Fibroblast of lung (primary cell): ENCODE results near the gene KIF11. TPM values are rescaled to one million over a fixed set of nuclear protein-coding genes. Genes with fewer than 3 reads are reported as not detected.

ENCODE experiments used
- DNase-seq, 2 donors: peaks; one replicate each; pipeline versions ENCODE4 v3.0.0 to v3.0.0-alpha.2; 2010; ENCODE audit warnings: low read depth in 2 of 2
- H2AFZ ChIP-seq: 2 replicates; pipeline ENCODE4 v1.5.1; 2012; ENCODE audit warnings: low read length, control low read depth, inconsistent platforms
- H3K27ac ChIP-seq: 2 replicates; pipeline ENCODE4 v1.5.1; 2011; ENCODE audit warnings: low read length, control low read depth; ENCODE audit not compliant: insufficient read depth
- H3K27me3 ChIP-seq: 2 replicates; pipeline ENCODE4 v1.5.1; 2011; ENCODE audit warnings: mild to moderate bottlenecking, low read length; ENCODE audit not compliant: control insufficient read depth, insufficient read depth
- H3K36me3 ChIP-seq: 2 replicates; pipeline ENCODE4 v1.5.1; 2011; ENCODE audit warnings: low read length; ENCODE audit not compliant: control insufficient read depth, insufficient read depth
- H3K4me1 ChIP-seq: 2 replicates; pipeline ENCODE4 v1.5.1; 2011; ENCODE audit warnings: low read length; ENCODE audit not compliant: control insufficient read depth, insufficient read depth; ENCODE audit errors: extremely low read depth
- H3K4me2 ChIP-seq: 2 replicates; pipeline ENCODE4 v1.5.1; 2011; ENCODE audit warnings: low read length, control low read depth; ENCODE audit not compliant: insufficient read depth; ENCODE audit errors: extremely low read depth
- H3K4me3 ChIP-seq, 4 experiments: fragments of 200-600 bp in 1 of 4; sonication (generic) in 1 of 4; replicated peaks in 1 of 4; 2 replicates each; pipeline ENCODE4 v1.5.1; 2011 to 2016; ENCODE audit warnings: low read length in 4 of 4, low read depth in 3 of 4, mild to moderate bottlenecking in 3 of 4, control low read depth in 2 of 4, inconsistent platforms in 1 of 4, mixed read lengths in 1 of 4; ENCODE audit not compliant: insufficient read depth in 1 of 4; ENCODE audit errors: control extremely low read depth in 1 of 4
- H3K79me2 ChIP-seq: 2 replicates; pipeline ENCODE4 v1.5.1; 2012; ENCODE audit warnings: mild to moderate bottlenecking, low read length, inconsistent platforms; ENCODE audit not compliant: control insufficient read depth, insufficient read depth
- H3K9ac ChIP-seq: 2 replicates; pipeline ENCODE4 v1.5.1; 2011; ENCODE audit warnings: mild to moderate bottlenecking, low read length, control low read depth; ENCODE audit not compliant: insufficient read depth
- H3K9me3 ChIP-seq: 2 replicates; pipeline ENCODE4 v1.5.1; 2012; ENCODE audit warnings: low read depth, low read length; ENCODE audit not compliant: control insufficient read depth, insufficient read depth
- H4K20me1 ChIP-seq: 2 replicates; pipeline ENCODE4 v1.5.1; 2011; ENCODE audit warnings: low read length; ENCODE audit not compliant: control insufficient read depth, insufficient read depth; ENCODE audit errors: extremely low read depth
- EZH2 ChIP-seq: IDR thresholded peaks from 2 replicates; pipeline ENCODE4 v1.5.1; 2012; ENCODE audit warnings: low read length, control low read depth, mild to moderate bottlenecking; ENCODE audit errors: missing control alignments
- polyA plus RNA-seq, 2 donors: library from polyadenylated mRNA; depleted of rRNA in 1 of 2; stranded (reverse) in 1 of 2; unstranded in 1 of 2; fragments of >200 nt; gene quantifications; 2 replicates each; pipeline ENCODE4 v1.2.1, GENCODE V29; 2011 to 2012; ENCODE audit warnings: missing spikeins in 1 of 2
- total RNA-seq: library from RNA; depleted of rRNA; stranded (reverse); fragments of >200 nt; gene quantifications from 2 replicates; pipeline ENCODE4 v1.2.1, GENCODE V29; 2014
- TF ChIP-seq, protein P1 (sequence below), 2 donors: IDR thresholded peaks in 1 of 2; conservative IDR thresholded peaks in 1 of 2; 1 replicate in 1 of 2; 2 replicates in 1 of 2; pipeline ENCODE4 v1.5.1; 2011 to 2012; ENCODE audit warnings: low read length in 2 of 2, control low read depth in 1 of 2, inconsistent platforms in 1 of 2, low read depth in 1 of 2, mild to moderate bottlenecking in 1 of 2

KIF11 gene
- total and polyA plus RNA-seq, 2 donors (not counting 1 experiment from before 2014, with no cell fraction given): 7.5 to 8.9 TPM

DNA sequence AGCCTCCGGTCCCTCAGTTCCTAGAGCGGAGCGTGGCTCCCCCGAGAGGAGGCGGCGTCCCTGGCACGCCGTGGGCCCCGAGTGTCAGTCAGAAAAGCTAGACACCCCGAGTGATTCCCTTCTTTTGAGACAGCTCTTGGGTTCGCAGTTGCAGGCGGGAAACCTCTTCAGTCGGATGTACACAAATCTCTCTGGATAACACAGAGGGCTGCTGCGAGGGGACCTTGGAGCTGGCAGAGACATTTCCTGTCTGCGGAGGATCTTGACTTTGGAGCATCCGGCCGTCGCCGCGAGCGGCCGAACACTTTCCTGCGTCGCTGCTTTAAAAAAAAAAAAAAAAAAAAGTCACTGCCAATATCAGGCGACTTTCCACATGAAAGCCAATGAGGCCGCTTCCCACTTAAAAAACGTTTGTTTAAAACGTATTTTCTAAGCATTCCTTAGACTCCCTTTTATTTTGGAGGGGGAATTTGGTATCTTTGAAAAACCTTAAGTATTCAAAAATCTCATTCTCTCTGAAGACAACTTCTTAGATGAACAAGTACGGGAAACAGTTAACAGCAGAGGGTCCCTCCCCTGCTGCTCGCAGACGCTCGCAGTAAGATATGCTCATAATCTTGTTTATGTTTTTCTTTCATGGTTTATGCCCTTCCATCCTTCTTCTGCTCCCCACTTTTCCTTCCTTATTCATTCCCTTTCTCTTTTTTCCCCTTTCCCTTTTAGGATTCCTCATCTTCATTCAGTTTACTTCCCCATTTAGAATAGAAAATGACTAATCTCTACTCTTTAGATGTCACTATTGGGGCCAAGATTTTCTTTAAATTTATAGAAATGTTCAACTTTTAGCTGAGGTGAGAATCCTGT is 106.8 kb downstream of the KIF11 start:
- Histone ChIP-seq H4K20me1 (no peaks in the 10 kb centered on the region), H3K27ac (no peak overlapping the region), H3K9ac (no peak overlapping the region), H3K4me3 (peak overlapping the region; percentile 5 to 72 (median 44)), H3K9me3 (no peaks in the 10 kb centered on the region), H3K27me3 (no peaks in the 10 kb centered on the region), H2AFZ (peak overlapping the region; percentile 88), H3K4me1 (peaks cover 3% of the 10 kb centered on the region), H3K4me2 (peak overlapping the region; percentile 42), H3K36me3 (no peaks in the 10 kb centered on the region), H3K79me2 (no peaks in the 10 kb centered on the region)
- peak; percentile 54 to 55 for DNase-seq
- TF ChIP-seq, protein P1, sequence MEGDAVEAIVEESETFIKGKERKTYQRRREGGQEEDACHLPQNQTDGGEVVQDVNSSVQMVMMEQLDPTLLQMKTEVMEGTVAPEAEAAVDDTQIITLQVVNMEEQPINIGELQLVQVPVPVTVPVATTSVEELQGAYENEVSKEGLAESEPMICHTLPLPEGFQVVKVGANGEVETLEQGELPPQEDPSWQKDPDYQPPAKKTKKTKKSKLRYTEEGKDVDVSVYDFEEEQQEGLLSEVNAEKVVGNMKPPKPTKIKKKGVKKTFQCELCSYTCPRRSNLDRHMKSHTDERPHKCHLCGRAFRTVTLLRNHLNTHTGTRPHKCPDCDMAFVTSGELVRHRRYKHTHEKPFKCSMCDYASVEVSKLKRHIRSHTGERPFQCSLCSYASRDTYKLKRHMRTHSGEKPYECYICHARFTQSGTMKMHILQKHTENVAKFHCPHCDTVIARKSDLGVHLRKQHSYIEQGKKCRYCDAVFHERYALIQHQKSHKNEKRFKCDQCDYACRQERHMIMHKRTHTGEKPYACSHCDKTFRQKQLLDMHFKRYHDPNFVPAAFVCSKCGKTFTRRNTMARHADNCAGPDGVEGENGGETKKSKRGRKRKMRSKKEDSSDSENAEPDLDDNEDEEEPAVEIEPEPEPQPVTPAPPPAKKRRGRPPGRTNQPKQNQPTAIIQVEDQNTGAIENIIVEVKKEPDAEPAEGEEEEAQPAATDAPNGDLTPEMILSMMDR (conservative IDR thresholded peaks at IDR 0.05 in 1 of 2, IDR thresholded peaks at IDR 0.05 in 1 of 2; ENCODE audit: low read depth in 1 of 2, low read length in 2 of 2): no peak
- no peak for TF ChIP-seq EZH2

GRCh38 chr10:92702301-92702916 is 109.5 kb downstream of the KIF11 start:
- no peak overlapping the region for H3K27ac ChIP-seq
- no peaks in the 10 kb centered on the region for H3K9me3 ChIP-seq
- no peaks in the 10 kb centered on the region for H3K36me3 ChIP-seq
- H3K4me3 ChIP-seq: no peak overlapping the region
- no peaks in the 10 kb centered on the region for H4K20me1 ChIP-seq
- no peaks in the 10 kb centered on the region for H3K79me2 ChIP-seq
- TF ChIP-seq, protein P1 (conservative IDR thresholded peaks at IDR 0.05 in 1 of 2, IDR thresholded peaks at IDR 0.05 in 1 of 2; ENCODE audit: low read depth in 1 of 2, low read length in 2 of 2): no peak
- TF ChIP-seq EZH2: no peak
- no peak for DNase-seq
- H3K9ac ChIP-seq: no peak overlapping the region
- H3K4me1 ChIP-seq: no peaks in the 10 kb centered on the region
- peak overlapping the region; percentile 23 for H3K4me2 ChIP-seq
- H3K27me3 ChIP-seq: no peaks in the 10 kb centered on the region
- peak overlapping the region; percentile 50 for H2AFZ ChIP-seq

Other genes with a start within 250 kb of the KIF11 start
- gene IDE, start 19.0 kb upstream of the KIF11 start, total RNA-seq: 19.3 and 21.3 TPM in 2 replicates
- gene IDE, start 19.0 kb upstream of the KIF11 start, polyA plus RNA-seq: 19.4 and 24.5 TPM in 2 replicates
- 3.1 and 3.5 TPM in 2 replicates for gene HHEX, start 96.8 kb downstream of the KIF11 start, total RNA-seq
- gene HHEX, start 96.8 kb downstream of the KIF11 start, polyA plus RNA-seq: 2.9 and 13.2 TPM in 2 replicates